GM21515 (cell line): ENCODE results near the gene TMEM95.
"Not testable (repeated sequence)": the region's sequence is repeated elsewhere in the genome, so short reads cannot be mapped to it uniquely, and the experiment has no call there.

Source experiments
- ATAC-seq: cut with Tn5 transposase; IDR thresholded peaks from one replicate; pipeline ENCODE4 v1.9.1; 2021; ENCODE audit not compliant: unreplicated experiment

Gene TMEM95

DNA sequence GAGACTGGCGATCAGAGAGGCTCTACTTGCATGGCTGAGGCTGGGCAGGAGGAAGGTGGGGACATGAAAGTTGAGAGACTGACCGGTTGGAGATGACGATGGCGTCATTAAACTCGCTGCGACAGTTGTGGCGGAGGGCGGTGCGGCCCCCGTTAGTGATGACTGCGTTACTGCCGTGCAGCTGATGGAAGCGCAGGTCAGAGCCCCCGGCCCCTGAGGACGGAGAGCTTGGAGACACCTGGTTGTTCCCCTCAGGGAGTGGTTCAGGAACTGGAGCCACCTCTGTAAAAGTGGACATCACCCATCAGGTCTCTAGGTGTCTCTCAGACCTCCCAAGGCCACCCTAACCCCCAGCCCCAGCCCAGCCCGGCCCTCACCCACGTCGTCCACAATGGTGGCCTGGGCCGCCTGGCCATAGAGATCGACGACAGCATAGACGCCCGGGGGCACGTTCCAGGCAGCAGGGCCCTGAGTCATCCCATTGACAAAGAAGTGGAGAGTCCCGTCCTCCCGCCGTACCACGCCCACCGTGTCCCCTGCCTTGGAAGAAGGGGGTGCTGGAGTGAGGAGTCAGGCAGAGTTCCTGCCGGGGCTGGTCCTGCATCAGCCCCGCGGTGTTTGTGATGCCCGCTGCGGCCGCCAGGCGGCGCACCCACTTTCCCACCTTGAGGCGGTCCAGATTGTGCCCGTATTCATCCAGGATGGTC lies 31.1 kb upstream of the TMEM95 start:
- ATAC-seq, result no peak

DNA sequence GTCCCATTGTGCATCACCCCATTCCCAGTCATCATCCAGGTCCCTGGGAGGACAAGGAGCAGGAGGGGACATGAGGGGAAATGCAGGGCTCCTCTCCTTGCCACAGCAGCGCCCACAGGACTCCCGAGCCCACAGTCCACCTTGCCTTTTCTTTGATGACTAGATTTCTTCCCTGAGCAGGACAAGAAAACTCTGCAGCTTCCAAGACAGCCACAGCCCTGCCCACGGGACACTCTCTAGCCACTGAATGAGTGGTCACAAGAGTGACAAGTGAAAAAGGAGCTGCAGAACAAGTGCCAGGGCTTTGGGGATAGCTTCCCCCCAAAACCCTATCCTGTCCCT lies 30.5 kb upstream of the TMEM95 start:
- ATAC-seq, result no peak

DNA sequence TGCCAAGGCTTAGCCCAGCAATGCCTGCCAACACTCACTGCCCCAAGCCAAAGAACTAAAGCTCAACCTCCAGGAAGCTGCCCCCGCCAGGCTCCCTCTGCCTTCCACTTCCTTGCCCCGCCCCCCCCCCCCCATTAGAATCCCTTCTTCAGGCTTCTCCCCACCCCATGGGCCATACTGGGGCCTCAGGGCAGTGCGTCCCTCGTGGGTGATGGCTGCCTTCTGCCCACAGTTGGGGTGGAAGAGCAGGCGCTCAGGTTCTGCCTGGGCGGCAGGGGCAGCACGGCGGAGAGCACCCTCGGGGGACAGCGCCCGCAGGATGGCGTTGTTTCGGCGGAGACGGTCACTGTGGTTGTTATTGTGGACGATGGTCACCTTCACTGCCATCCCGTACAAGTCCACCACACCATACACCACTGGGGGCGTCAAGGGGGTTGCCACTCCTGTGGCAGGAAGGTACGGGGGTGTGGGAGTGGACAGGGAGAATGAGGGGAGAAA lies 29.9 kb upstream of the TMEM95 start:
- ATAC-seq, result no peak

DNA sequence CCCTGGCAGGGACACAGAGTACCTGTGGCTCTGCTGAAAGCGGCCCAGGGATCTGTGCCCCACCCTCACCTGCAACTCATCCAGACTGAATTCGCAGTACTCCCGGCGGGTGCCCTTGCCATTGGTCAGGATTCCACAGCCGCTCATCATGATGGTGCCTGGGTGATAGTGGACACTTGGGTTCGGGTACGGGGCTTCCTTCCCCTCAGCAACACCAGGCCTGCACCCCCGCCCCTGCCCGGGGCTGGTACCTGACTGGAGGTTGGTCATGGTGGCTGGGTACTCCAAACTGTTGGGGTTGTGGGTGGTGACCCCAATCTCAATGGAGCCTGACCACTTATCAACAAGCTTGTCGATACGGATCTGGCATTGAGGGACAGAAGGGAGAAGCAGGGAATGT lies 28.8 kb upstream of the TMEM95 start:
- no peak for ATAC-seq

DNA sequence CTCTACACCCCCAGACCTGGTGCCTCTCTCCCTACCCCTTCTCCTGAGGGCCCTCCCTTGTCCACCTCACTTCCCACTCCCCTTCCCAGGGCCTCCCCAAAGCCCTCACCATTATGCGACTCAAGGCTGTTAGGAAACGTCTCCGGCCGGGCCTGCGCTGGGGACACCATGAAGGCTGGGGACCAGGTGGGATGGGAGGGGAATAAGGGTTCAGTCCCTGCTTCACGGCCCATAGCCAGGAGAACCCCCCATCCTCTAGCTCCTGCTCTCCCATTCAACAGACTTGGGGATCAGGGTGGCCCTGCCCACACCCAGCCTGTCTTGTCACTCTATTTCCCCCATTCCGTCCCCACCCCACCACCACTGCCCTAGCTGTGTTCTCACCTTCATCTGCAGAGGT lies 27.9 kb upstream of the TMEM95 start:
- no peak for ATAC-seq

DNA sequence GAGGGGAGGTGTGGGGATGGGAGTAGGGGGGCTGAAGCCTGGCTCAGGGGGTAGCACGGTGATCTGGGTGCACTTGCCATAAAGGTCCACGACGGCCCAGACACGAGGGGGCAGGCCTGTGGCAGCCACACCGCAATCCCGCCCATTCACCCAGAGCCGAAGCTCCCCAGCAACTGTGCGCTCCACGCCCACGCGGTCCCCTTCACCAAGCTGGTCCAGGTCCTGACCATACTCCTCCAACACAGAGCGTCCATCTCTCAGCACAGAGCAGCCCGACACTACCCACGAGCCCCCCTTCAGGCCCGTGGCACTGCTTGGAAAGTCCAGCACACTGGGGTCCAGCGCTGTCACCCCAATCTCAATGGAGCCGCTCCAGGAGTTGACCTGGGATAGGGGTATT lies 27.5 kb upstream of the TMEM95 start:
- no peak for ATAC-seq

DNA sequence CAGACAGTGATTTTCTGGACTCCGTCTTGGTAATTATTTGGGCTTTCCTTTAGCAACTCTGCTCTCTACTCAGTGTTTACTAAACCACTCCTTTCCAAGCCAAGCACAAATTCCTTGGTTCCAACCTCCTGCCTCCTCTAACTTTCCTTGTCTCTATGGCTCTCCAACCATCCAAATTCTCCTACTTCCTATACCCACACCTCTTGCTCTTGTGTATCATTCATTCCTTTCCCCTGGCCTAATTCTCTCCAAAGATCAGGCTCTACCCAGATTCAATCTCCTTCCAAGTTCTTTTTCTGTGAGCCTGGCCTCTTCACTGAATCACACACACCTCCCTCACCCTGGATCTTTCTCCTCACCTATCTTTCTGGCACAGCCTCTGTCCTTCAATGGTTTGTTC lies 26.9 kb upstream of the TMEM95 start:
- ATAC-seq, result no peak

DNA sequence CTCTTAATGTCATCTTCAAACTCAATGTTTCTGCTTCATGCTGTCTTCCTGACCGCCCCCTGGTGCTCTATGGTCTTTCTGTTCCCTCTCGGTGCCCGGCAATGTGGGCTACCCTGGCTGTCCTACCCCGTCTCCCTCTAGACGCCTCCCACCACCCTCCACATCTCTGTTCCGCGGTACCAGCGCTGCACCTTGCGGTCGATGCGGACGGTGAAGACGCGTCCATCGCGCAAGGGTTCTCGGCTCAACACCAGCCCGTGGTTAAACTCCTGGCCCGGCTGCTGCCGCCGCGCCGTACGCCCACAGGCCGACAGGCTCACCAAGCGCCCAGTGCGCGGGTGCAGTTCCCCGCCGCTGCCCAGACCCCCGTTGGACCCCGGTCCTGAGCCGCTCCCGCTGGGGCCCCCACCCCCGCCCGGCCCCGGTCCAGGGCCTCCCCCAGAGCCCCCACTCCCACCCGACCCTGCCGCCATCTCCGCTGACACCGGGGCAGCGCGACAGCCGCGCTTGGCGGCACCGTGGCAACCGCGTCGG lies 26.0 kb upstream of the TMEM95 start, which contains the start of gene NEURL4:
NEURL4 (minus strand) TSS at position 496 of the 534 bp plus-strand sequence; CDS start at position 473, 23 bp downstream.
- ATAC-seq, result peak; percentile 7

DNA sequence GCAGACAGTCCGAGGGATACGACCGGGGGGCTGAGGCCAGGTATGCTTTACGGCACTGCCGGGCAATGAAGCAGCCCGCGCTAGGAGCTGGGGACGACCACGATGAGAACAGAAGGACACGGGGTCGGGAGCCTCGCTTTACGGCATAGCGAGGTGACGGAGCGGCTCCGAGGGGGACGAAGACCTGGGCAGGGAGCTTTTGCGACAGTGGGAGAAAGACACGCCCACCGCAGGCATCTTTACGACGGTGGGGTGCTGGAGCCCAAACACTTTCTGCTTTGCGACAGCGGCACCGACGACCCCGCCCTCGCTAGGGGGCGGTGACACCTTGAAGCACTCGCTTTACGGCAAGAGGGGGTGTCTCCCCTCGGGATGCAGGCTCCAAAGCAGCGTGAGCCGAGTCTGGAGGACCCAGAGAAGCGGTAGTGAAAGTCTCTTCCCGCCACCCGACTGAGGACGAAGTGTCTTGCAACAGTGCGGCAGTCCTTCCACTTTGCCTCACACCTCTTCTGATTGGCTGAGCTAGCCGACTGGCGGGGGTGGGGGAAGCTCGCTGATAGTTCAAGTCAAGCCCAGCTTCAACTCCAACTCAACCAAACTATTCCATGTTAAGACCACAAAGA lies 25.5 kb upstream of the TMEM95 start:
- ATAC-seq, result peak; percentile 48

DNA sequence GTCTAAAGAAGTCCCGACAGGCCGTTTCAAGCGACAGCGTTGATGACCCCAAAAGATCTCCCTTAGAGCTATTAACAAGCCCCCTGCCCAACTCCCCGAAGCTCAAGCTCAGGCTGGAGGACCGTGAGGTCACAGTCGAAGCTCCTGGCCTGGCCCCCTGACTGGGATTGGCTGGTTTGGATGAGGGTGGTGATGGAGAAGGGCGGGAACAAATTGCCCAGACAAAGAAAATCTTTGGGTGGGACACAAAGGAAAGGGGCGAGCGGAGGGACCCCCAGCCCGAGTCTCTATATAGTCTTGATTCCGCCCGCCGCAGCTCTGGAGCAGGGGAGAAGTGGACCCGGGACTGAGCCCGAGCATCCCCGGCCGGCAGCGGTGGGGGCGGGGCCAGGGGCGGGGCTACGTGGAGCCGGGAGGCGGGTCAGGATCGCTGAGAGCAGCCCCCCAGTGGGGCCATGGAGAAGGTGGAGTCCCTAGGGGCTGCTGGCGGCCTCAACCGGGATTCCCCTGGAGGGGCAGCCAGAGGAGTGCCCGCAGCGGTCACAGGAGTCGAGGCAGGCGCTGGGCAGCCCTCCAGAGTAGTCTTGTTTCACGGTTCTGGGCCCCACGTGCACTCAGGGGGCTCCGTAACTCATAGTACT lies 24.8 kb upstream of the TMEM95 start:
- peak; percentile 45 for ATAC-seq

DNA sequence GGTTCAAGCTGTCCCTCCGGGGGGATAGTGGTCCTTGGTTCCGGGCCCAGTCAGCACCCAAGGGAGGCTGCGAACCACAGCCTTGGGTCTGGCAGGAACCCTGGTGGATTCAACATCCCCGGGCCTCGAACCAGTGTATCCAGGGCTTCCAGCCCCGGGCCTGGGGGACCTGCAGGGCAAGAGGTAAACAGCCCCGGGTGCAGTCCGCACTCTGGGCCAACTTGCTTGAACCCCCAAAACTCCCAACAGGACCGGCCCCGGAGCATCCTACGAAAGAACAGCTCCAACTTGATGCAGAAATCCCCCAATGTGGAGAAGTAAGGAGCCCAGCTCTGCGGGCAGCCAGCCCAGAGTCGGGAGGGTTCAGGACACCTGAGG lies 24.3 kb upstream of the TMEM95 start:
- ATAC-seq, result no peak

DNA sequence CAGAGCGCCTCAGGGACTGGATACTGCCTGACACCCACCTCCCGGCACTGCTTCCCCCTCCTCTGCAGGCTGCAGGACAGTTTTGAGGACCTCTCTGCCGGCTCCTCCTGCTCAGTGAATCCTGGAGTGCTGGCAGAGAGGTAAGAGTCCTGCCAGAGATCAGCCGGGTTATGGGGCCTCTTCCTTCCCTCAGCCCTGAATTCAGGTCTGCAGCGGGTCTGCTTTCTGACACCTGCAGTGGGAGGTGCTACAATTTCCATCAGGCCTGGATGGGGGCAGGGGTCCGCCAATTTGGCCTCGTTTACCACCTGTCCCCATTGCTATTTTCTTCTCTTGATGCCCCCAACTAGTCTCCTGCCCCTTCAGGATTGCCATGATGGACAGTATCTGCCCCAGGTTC lies 22.8 kb upstream of the TMEM95 start:
- no peak for ATAC-seq

DNA sequence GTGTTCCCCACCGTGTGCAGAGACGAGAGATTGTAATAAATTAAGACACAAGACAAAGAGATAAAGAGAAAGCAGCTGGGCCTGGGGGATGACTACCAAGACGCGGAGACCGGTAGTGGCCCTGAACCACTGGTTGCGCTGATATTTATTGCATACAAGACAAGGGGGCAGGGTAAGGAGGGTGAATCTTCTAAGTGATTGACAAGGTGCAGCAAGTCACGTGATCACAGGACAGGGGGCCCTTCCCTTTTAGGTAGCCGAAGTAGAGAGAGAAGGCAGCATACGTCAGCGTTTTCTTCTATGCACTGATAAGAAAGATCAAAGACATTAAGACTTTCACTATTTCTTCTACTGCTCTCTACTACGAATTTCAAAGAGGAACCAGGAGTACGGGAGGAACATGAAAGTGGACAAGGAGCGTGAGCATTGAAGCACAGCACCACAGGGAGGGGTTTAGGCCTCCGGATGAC lies 22.3 kb upstream of the TMEM95 start:
- not testable (repeated sequence) for ATAC-seq

DNA sequence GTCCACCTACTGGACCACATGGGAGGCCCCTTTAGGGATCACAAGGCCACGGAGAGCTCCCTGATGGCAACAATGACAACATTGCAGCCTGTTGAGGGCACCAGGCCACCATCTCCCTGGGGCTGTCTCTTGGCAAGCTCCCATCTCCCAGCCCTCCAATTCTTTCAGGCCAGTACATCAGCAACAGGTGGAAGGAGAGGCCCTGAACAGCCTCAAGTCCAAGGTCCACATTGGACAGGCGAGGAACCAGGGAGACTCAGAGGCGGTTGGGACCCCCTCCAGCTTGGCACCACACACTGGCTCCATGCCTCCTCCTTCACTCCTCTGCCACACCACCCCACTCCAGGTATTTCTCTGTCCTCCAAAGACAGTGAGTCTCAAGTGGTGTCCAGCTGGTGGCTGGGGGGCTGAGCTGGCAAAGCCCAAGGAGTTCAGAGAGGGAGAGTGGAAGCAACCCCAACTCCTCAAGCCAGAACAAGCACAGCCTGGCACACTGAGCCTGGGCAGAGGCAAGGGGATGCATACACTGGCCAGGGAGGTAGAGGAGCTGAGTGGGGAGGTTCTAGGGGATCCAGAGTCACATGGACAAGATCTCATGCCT lies 19.9 kb upstream of the TMEM95 start:
- ATAC-seq, result no peak

DNA sequence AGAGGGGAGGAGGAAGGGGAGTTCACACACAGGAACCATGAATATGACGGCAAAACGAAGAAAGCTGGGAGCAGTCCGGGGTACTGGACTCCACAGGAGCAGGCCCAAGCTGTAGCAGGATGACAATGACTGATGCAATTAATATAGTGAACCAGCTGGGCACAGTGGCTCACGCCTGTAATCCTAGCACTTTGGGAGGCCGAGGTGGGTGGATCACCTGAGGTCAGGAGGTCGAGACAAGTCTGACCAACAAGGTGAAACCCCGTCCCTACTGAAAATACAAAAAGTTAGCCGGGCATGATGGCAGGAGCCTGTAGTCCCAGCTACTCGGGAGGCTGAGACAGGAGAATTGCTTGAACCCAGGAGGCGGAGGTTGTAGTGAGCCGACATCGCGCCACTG lies 19.2 kb upstream of the TMEM95 start:
- not testable (repeated sequence) for ATAC-seq

DNA sequence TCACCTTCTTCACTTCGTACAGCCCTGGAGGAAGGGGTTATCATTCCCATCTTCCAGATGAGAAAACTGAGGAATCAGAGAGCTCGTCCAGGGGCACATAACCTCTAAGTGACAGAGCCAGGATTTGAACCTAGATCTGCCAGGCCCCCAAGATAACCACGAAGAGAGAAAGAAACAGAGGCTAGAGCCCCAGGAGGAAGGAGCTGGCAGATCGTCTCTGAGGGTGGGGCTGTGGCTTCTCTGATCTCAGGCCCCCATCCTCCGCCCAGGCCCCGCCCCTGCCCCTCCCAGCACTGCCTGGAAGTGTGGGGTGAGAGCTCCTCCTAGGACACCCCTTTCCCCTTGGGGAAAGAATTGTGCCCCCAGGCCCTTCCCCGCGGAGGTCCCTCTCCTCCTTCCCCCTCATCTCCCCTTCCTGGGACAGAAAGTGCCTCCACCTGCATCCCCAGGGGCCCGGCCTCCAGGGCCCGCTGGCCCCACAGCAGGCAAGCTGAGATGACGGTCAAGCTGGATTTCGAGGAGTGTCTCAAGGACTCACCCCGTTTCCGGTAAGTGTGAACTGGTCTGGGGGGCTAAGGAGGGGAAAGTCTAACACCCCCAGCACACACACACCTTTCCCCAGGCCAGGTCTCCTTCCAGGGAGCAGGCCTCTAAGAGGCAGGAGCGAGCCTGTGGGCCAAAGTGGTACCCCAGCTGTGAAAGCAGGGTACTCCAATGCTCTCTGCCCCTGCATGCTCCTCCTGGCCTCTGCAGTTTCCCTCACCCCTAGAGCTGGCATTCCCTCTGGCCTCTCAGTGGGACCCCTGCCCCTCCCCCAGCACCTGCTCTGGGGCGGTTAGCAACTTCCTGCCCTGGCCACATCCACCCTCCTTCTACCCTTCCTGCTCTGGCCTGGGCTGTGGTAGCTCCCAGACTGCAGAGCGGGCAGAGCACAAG lies 18.4 kb upstream of the TMEM95 start, which contains the start of gene ACAP1:
ACAP1 (plus strand) TSS at position 290 of the 936 bp plus-strand sequence; CDS start at position 496, 206 bp downstream.
- ATAC-seq, result no peak

DNA sequence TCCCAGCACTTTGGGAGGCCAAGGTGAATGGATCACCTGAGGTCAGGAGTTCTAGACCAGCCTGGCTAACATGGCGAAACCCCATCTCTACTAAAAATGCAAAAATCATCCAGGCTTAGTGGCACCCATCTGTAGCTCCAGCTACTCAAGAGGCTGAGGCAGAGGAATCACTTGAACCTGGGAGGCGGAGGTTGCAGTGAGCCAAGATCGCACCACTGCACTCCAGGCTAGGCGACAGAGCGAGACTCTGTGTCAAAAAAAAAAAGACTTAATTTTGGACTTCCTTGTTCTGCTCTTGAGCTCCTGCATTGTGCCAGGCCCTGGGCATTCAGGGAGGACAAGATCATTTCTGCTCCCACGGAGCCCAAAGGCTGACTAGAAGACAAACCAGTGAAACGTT lies 17.4 kb upstream of the TMEM95 start:
- not testable (repeated sequence) for ATAC-seq

DNA sequence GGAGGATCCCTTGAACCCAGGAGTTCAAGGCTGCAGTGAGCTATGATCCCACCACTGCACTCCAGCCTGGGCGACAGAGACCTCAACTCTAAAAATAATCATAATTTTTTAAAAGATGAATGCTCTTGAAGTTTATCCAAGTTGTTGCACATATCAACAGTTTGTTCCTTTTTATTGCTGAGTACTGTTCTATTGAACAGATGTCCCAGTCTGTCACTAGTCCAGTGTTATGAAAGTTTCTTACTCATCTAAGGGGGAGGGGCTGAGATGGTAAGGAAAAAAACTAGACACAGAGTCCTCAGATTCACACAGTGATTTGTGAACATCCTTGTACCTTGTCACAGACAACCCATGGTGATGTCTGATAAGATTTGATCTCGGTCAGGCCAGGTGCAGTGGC lies 14.8 kb upstream of the TMEM95 start:
- no peak for ATAC-seq

DNA sequence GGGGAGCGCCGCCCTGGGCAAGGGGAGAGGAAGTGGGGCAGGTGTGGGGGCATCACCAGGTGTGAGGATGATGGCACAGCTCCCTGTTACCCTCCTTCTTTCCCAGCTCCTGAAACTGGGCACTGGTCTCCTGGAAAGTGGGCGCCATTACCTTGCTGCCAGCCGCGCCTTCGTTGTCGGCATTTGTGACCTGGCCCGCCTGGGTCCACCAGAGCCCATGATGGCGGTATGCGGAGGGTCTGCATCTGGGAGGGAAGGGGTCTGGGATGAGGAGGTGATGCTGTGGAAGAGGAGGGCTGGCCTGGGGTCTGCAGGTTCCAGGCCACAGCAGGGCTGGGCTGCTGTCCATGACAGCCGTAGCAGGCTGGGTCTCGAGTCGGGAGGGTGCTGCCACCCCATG lies 13.1 kb upstream of the TMEM95 start:
- ATAC-seq, result no peak

DNA sequence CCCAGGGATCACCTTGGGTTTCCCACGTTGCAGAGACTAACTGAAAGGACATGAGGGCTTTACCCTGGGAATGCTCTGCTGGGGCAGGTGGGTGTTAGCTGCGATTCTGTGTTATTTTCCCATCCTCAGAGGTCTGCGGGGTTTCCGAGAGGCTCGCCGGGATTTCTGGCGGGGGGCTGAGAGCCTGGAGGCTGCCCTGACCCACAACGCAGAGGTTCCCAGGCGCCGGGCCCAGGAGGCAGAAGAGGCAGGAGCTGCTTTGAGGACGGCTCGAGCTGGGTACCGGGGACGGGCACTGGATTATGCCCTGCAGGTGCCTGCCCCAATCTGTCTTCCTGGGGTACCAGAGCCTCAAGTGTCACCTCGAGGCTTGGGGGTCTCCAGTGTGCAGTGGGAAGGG lies 11.7 kb upstream of the TMEM95 start:
- ATAC-seq, result no peak
